Transverse colon (tissue), 4 donors: ENCODE data around the gene SART1.

Source experiments
- CTCF ChIP-seq, 5 experiments: fragments of 200-600 bp in 3 of 5; fragments of 450-650 bp in 2 of 5; sonication (generic) in 3 of 5; IDR thresholded peaks; 1 replicate in 2 of 5; 2 replicates in 3 of 5; pipeline ENCODE4 v1.5.1; 2016 to 2017; ENCODE audit warnings: antibody characterized with exemption in 5 of 5, inconsistent platforms in 3 of 5, mild to moderate bottlenecking in 2 of 5, moderate library complexity in 1 of 5
- EP300 ChIP-seq: sonication (generic); formaldehyde crosslinking; IDR thresholded peaks from one replicate; pipeline ENCODE4 v1.6.1; 2017; ENCODE audit warnings: antibody characterized with exemption, low read depth
- POLR2A ChIP-seq: fragments of 450-650 bp; IDR thresholded peaks from one replicate; pipeline ENCODE4 v1.6.1; 2016; ENCODE audit warnings: antibody characterized with exemption, mild to moderate bottlenecking, moderate library complexity
- POLR2AphosphoS5 ChIP-seq, 3 donors: sonication (generic); formaldehyde crosslinking; IDR thresholded peaks; one replicate each; pipeline ENCODE4 v1.6.1; 2016; ENCODE audit warnings: antibody characterized with exemption in 3 of 3

- TF ChIP-seq CTCF (IDR thresholded peaks at IDR 0.05): no peak
- TF ChIP-seq POLR2AphosphoS5 (IDR thresholded peaks at IDR 0.05): no peak
- no peak for TF ChIP-seq POLR2A
- no peak for TF ChIP-seq EP300
These were observed 20.7 kb downstream of the SART1 start for GRCh38 chr11:65981972-65982823.
